ENCODE data around the gene INCA1. TPM values are rescaled to one million over a fixed set of nuclear protein-coding genes. Genes with fewer than 3 reads are reported as not detected.

INCA1 gene
- total and polyA plus RNA-seq, 2 experiments from 2014 or later = 2.7 to 4.1 TPM

DNA sequence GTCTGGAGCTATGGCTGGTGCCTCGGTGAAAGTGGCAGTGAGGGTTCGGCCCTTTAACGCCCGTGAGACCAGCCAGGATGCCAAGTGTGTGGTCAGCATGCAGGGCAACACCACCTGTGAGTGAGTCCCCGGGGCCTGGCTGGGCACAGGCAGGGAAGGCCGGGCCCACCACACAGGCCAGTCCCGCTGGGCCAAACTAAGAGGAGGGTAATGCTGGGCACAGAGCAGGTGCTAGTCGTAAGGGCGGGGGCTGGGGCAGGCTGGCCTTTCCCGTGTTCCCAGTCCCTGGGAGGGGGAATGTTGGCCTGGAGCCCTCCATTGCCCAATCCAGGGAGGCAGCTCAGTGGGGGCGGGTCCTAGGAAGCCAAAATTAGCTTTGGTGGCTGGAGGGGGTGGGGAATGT is 2.9 kb upstream of the INCA1 start:
- H3K36me3 ChIP-seq (replicated peaks; ENCODE audit: insufficient read depth, low read depth) = no peaks in the 10 kb centered on the region
- H3K79me2 ChIP-seq = peaks cover 28% of the 10 kb centered on the region
- DNase-seq (ENCODE audit: low spot score) = no peak
- WGBS (ENCODE audit: low lambda C conversion rate, missing lambda C conversion rate) = 86% methylated on average over 11 of the region's 11 CpGs
- H3K4me3 ChIP-seq = no peak overlapping the region
- peaks cover 12% of the 10 kb centered on the region for H4K20me1 ChIP-seq (ENCODE audit: insufficient read depth, poor library complexity, severe bottlenecking)
- H3K4me2 ChIP-seq = peak overlapping the region; percentile 94
- H3K9me2 ChIP-seq (replicated peaks; ENCODE audit: insufficient read depth) = no peaks in the 10 kb centered on the region
- TF ChIP-seq EZH2phosphoT487 (IDR thresholded peaks at IDR 0.05; ENCODE audit: low read depth, severe bottlenecking, unreplicated experiment) (no peak), EZH2 (IDR thresholded peaks at IDR 0.05; ENCODE audit: borderline replicate concordance) (no peak), CTCF (IDR thresholded peaks at IDR 0.05; ENCODE audit: poor library complexity) (no peak)
- H3K27me3 ChIP-seq = no peaks in the 10 kb centered on the region
- H2AFZ ChIP-seq = no peak overlapping the region
- no peaks in the 10 kb centered on the region for H3K9me3 ChIP-seq (ENCODE audit: low read depth)
- H3K27ac ChIP-seq = no peak overlapping the region
- peaks cover 18% of the 10 kb centered on the region for H3K4me1 ChIP-seq (ENCODE audit: insufficient read depth)

DNA sequence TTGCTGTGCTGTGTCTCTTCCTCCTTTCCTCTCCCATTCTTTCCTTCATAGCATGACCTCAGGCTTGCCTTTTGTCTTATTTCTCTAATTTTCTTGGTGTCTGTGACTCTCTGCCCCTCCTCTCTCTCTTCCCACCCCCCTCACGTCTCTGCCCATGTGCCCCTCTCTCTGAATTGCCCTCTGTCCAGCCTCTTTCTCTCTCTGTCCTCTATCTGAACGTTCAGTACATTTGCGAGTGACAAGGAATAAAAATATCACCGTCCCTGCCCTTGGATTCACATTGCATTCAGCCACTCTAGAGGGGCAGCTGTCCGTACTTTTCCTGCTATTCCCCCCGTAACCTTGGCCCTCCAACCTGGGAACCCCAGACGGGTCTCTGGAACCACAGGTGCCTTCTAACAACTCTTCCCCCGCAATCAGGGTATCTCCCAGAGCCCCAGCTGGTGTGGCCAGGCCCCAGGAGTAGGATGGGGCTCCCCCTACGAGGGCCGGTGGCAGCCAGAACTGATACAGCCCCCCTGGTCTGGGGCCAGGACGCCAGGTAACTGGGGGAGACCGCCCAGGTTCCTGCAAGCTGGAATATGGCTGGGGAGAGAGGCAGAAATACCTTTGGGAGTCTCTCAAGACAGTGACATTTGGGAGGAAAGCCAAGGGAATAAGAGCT is 2.2 kb upstream of the INCA1 start:
- TF ChIP-seq CTCF (IDR thresholded peaks at IDR 0.05; ENCODE audit: poor library complexity) = no peak
- TF ChIP-seq EZH2phosphoT487 (IDR thresholded peaks at IDR 0.05; ENCODE audit: low read depth, severe bottlenecking, unreplicated experiment) = no peak
- TF ChIP-seq EZH2 (IDR thresholded peaks at IDR 0.05; ENCODE audit: borderline replicate concordance) = no peak
- Histone ChIP-seq H2AFZ (no peak overlapping the region), H3K27me3 (no peaks in the 10 kb centered on the region), H3K4me3 (peak overlapping the region; percentile 34), H3K9me2 (replicated peaks; ENCODE audit: insufficient read depth) (no peaks in the 10 kb centered on the region), H3K27ac (peak overlapping the region; percentile 87), H3K79me2 (peaks cover 28% of the 10 kb centered on the region), H3K36me3 (replicated peaks; ENCODE audit: insufficient read depth, low read depth) (no peaks in the 10 kb centered on the region), H3K4me2 (peak overlapping the region; percentile 94), H3K9me3 (ENCODE audit: low read depth) (no peaks in the 10 kb centered on the region), H4K20me1 (ENCODE audit: insufficient read depth, poor library complexity, severe bottlenecking) (peaks cover 12% of the 10 kb centered on the region), H3K4me1 (ENCODE audit: insufficient read depth) (peaks cover 18% of the 10 kb centered on the region)
- DNase-seq (ENCODE audit: low spot score) = no peak
- WGBS (ENCODE audit: low lambda C conversion rate, missing lambda C conversion rate) = 69% methylated on average over 12 of the region's 12 CpGs

DNA sequence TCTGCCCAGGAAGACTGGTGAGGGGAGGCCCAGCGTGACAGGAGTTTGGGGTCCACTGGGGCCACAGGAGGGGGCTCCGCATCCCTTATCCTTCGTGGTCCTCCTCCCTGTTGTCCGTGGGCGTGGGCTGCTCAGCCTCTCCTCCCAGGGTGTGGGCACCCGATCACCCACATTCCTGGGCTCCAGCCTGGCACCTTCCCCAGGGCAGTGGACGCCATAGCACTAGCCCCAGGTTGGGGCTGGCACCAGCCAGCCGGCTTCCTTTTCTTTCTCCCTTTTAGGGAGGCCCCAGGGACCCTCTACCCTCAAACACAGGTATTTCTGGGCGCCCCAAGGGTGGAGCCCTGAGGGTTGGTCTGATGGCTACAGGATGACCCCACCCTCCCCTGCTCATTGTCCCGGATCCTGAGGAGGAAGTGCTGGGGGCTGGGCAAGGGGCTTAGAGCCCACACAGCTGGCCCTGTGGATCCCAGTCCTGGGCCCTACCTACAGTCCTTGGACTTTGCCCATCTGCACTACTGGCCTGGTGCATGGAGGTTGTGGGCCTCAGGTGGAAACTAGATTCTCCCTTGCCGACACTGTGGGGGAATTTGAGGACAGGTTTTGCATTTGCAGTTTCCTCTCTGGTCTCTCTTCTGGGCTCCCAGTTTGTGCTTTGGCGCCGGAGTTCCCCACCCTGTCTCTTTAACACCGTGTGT is 1.6 kb upstream of the INCA1 start:
- Histone ChIP-seq H2AFZ (no peak overlapping the region), H3K79me2 (peaks cover 28% of the 10 kb centered on the region), H3K27ac (peak overlapping the region; percentile 87), H3K4me3 (peak overlapping the region; percentile 98), H4K20me1 (ENCODE audit: insufficient read depth, poor library complexity, severe bottlenecking) (peaks cover 12% of the 10 kb centered on the region), H3K9me3 (ENCODE audit: low read depth) (no peaks in the 10 kb centered on the region), H3K4me2 (peak overlapping the region; percentile 94), H3K9me2 (replicated peaks; ENCODE audit: insufficient read depth) (no peaks in the 10 kb centered on the region), H3K4me1 (ENCODE audit: insufficient read depth) (peaks cover 18% of the 10 kb centered on the region), H3K36me3 (replicated peaks; ENCODE audit: insufficient read depth, low read depth) (no peaks in the 10 kb centered on the region), H3K27me3 (no peaks in the 10 kb centered on the region)
- TF ChIP-seq EZH2 (IDR thresholded peaks at IDR 0.05; ENCODE audit: borderline replicate concordance) (no peak), EZH2phosphoT487 (IDR thresholded peaks at IDR 0.05; ENCODE audit: low read depth, severe bottlenecking, unreplicated experiment) (no peak), CTCF (IDR thresholded peaks at IDR 0.05; ENCODE audit: poor library complexity) (no peak)
- DNase-seq (ENCODE audit: low spot score) = peak; percentile 80
- 16% methylated on average over 13 of the region's 14 CpGs for WGBS (ENCODE audit: low lambda C conversion rate, missing lambda C conversion rate)

All from hepatocyte (in vitro differentiated cells).